ENCODE measurements around the gene LRFN4.

The LRFN4 gene

DNA sequence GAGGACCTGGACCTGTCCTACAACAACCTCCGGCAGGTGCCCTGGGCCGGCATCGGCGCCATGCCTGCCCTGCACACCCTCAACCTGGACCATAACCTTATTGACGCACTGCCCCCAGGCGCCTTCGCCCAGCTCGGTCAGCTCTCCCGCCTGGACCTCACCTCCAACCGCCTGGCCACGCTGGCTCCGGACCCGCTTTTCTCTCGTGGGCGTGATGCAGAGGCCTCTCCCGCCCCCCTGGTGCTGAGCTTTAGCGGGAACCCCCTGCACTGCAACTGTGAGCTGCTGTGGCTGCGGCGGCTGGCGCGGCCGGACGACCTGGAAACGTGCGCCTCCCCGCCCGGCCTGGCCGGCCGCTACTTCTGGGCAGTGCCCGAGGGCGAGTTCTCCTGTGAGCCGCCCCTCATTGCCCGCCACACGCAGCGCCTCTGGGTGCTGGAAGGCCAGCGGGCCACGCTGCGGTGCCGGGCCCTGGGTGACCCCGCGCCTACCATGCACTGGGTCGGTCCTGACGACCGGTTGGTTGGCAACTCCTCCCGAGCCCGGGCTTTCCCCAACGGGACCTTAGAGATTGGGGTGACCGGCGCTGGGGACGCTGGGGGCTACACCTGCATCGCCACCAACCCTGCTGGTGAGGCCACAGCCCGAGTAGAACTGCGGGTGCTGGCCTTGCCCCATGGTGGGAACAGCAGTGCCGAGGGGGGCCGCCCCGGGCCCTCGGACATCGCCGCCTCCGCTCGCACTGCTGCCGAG lies 1.5 kb downstream of the LRFN4 start:
- no peak for DNase-seq (ENCODE audit: low read depth in 2 of 3, low spot score in 2 of 3)

DNA sequence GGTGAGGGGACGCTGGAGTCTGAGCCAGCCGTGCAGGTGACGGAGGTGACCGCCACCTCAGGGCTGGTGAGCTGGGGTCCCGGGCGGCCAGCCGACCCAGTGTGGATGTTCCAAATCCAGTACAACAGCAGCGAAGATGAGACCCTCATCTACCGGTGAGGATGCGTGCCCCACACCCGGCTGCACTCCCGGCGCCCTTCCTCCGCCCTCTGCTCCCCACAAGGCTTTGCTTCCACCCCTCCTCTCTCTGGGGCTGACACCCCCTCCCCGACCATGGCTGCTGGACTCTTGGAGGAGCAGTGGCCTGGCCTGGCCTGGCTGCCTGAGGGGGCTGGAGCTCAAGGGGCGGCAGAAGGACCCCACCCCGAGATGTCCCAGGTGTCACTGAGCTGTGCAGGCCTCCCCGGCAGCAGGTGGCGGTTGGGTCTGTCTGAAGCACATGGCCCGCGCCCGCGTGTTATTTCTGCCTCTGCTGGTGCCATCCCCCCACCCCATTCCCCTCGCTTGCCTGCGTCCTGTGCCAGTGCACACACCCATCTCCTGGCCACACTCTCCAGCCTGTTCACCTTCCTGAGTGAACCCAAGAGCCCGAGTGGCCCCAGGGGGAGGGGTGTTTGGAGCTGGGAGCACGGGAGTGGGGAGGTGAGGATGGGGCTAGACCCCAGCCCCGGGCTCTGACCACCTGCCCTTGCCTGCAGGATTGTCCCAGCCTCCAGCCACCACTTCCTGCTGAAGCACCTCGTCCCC lies 2.2 kb downstream of the LRFN4 start:
- DNase-seq (ENCODE audit: low read depth in 2 of 3, low spot score in 2 of 3): no peak

DNA sequence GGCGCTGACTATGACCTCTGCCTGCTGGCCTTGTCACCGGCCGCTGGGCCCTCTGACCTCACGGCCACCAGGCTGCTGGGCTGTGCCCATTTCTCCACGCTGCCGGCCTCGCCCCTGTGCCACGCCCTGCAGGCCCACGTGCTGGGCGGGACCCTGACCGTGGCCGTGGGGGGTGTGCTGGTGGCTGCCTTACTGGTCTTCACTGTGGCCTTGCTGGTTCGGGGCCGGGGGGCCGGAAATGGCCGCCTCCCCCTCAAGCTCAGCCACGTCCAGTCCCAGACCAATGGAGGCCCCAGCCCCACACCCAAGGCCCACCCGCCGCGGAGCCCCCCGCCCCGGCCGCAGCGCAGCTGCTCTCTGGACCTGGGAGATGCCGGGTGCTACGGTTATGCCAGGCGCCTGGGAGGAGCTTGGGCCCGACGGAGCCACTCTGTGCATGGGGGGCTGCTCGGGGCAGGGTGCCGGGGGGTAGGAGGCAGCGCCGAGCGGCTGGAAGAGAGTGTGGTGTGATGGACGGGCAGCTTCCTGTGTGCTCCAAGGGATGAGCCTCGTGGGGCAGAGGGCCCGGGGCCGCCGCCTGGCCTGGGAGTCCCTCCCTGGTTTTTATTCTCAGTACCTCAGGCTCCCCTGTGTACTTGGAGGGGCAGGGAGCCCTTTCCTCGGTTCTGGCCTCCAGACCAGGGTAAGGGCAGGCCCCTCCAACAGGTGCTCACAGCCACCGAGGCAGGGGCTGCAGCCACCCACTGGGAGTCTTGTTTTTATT lies 3.0 kb downstream of the LRFN4 start:
- no peak for DNase-seq (ENCODE audit: low read depth in 2 of 3, low spot score in 2 of 3)

DNA sequence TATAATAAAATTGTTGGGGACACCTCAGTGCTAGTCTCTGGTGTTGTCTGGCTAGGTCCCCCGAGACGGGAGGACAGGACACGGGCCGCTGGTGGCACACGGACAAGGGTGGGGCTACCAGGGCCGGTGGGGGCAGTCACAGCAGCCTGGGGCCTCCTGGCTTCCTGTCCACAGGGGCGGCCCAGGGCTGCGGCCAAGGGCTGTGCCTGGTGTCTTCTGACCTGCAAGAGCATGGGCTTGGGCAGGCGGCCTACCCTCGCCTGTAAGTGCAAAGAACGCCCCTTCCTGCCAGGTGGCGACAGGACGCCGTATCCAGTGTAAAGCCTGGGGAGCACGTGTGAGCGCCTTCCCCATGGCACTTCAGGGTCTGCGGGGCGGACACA lies 3.6 kb downstream of the LRFN4 start:
- DNase-seq (ENCODE audit: low read depth in 2 of 3, low spot score in 2 of 3): no peak

DNA sequence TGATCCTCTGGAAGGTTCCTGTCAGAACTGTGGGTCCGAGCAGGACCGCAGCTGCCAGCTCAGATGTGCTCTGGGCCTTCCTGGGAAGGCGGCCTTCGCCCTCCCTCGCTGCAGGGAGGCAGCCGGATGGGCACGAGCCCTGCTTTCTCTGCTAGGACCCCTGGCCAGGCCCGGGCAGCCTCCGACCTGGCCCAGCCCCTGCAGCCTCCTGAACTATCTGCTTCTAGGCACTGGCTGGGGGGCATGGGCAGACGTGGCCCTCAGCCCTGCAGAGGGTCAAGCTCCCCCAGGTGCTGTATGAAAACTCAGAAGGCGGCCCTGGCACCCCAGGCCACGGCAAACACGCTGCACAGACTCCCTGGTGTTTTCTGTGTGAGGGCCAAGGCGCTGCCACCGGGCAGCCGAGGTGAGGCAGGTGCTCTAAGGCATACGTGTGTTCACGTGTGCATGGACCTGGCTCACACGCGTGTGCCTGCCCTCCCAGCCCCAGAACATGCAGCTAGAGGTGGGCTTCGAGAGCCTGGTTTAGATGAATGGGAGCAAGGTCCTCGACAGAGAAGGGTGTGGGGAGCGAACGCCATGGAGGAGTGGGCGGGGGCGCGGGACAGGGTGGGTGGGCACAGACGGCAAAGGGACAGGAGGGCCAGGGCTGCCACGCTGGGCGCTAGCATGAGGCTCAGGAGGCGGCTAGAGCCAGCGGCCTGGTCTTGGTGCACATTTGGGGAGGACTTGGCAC lies 4.3 kb downstream of the LRFN4 start:
- DNase-seq (ENCODE audit: low read depth in 2 of 3, low spot score in 2 of 3): no peak

DNA sequence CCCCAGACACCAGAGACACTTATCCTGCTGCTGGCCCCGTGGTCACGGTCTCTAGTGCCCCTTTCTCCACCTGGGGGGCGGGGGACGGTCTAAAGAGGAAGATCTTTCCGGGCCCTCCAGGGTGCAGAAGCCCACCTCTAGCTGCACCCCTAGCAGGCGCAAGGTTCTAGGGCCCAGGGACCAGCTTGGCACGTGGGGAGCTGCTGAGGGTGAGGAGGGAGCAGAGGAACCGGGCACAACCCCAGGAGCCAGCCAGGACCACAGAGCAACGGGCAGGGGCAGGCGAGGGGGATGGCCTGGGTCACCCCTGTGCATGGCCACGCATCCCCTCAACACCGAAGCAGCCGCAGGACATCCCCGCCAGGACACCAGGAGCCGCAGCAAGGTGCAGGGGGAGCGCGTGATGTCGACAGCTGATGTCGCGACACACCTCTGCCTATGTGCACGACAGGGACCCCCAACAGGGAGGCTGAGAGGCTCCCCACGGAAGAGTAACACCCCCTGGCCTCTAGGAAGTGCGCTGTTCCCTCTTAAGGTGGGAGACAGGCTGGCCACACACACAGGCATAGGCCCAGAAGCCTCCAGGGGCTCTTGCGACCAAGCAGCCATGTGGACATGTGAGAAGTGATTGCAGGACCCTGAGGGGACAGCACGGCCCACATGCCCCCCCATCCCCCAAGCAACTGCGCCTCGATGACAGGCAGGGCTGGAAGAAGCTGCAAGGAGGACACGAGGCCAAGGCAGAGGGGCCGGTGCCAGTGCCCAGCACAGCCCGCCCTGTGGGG lies 5.1 kb downstream of the LRFN4 start:
- no peak for DNase-seq (ENCODE audit: low read depth in 2 of 3, low spot score in 2 of 3)

DNA sequence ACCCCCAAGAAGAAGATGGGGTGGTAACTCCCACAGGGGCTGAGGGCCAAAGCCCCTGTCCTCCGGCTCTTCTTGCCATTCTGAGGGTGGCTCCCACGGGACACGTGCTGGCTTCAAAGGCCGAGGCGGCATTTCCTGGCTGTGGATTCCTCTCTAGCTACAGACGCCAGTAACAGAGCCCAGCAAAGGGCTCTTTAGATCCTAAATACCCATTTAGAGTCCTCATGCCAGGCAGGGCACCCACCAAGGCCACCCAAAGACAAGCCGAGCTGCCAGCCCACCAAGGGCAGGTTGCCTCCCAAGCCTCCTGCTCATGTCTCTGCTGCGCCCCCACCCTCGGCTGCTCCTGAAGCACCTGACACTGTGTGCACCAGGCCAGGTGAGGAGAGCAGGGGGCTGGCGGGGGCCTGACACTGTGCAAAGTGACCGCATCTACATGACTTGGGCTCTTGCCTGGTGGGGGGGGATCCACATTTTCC lies 5.7 kb downstream of the LRFN4 start:
- DNase-seq (ENCODE audit: low read depth in 2 of 3, low spot score in 2 of 3): no peak

DNA sequence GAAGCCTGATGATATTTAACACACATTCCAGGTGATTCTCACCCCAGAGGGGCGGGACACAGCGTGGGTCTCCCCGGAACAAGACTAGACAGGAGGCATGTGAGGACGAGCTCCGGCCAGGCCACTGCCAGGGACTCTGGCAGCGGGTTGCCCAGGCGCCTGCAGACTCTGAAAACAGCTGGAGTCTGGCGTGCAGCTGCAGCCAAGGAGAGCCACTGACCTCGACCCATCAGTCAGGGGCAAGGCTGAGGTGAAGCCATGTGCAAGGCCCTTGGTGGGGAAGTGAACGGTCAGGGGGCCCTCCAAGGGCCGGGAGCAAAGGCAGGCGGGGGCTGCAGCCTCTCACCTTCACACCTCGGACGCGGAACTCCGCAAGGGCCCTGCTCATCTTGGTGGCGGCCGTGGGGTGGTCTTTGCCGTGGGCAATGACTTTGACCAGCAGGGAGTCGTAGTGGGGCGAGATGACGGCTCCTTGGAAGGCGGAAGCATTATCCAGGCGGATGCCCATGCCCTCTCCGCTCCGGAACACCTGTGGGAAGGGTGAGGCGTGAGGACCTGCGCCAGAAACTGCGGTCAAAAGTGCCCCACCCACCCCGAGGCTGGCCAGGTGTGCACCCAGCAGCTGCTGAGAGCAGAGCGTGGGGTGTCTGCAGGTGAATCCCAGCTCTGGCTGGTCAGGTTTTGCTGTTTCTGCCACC lies 6.7 kb downstream of the LRFN4 start:
- DNase-seq (ENCODE audit: low read depth in 2 of 3, low spot score in 2 of 3): no peak

DNA sequence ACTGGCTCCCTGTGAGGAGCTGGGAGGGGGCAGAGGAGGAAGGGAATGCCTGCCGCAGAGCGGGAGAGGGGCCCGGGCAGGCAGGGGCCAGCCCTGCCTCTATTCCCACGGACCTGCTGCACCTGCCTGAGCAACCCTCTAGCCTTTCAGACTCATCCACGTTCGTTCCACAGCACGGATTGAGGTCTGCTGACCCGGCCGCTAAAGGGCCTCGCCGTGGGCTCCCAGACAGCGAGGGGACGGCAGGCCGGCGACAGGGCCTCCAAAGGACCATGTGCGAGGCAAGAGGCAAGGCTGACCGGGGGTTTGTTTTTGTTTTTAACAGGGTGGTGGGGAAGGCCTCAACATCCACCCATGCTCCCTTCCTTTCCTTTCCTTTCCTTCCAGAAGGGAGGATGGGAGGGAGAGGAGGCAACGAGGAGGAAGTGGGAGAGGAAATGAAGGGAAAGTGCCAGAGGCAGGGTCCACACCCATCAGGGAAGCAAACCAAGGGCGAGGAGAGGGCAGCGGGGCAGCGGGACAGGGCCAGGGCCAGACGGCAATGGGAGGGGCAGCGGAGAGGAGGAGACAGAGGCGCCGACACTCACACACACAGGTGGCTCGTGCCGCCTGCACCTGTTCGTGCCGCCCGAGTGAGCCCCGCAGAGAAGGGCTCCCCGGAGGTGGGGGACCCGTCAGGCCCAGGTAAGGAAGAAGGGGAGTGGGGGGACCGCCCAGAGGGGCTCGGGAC lies 7.5 kb downstream of the LRFN4 start:
- DNase-seq (ENCODE audit: low read depth in 2 of 3, low spot score in 2 of 3): no peak

DNA sequence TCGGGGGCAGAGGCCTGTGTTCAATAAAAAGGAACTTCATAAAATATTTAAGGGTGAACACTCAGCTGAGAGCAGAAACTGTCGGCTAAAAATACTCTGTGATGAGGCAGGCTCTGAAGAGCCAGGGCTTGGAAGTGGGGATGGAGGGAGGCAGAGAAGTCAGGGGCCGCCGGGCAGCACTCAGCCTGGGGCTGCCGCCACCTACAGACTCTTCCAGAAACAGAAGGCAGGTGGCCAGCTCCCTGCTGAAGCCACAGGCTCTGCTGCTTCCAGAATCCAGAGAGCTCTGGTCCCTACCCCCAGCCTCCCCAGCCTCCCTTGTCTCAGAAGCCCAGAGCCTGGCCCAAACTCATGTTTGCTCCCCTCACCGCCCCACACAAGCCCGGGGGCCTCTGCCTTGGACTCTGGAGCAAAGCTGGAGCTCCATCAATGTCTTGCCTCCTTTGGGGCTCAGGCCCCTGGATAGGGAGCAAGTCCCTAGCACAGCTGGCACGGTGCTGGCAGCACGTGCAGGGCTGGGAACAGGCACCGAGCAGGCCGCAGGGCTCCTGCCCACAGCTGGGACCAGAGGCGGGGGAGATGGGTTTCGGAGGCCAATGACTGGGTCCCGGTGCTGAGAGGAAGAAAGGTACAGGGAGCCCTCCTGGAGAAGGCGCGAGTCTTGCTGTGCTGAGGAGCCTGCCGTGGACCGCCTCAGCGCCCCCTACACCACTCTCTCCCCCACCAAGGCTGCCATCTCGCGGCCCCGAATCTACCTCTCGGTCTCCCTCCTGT lies 8.2 kb downstream of the LRFN4 start:
- no peak for DNase-seq (ENCODE audit: low read depth in 2 of 3, low spot score in 2 of 3)

DNA sequence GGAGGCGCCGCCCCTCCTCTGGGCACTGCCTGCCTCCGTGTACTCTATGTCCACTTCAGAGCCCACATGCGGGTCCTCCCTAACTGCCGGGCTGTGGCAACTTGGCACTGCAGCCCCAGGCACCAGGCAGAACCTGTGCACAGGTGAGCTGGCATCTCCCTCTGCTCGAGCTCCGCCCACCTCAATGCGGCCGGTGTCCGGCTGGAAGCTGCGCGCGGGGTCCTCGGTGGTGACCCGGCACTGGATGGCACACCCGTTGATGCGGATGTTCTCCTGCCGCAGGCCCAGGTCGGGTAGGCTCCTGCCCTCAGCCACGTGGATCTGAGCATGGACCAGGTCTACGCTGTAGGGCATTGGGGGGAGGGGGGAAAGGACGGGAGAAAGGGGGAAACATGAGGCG lies 9.1 kb downstream of the LRFN4 start:
- no peak for DNase-seq (ENCODE audit: low read depth in 2 of 3, low spot score in 2 of 3)

DNA sequence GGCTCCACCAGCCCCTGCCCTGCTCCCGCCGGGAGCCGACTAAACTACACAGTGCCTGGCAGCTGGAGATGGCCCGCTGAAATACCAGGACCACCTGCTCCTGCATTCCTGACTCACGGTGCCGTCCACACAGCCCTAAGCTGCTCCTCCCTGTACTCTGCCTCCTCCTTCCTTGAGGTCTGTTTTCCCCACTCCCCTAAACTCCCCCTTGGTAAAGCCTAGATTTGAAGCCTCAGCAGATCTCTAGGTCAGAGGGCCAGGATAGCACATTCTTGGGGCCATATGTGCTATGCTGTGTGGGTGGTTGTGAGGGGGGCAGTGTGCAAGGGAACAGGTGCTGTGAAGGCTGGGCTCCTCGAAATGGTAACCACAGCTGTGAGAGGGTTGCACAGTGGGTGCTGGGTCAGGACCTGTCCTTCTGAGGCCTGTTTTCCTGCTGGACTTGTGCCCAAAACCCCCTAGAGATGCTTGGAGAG lies 9.7 kb downstream of the LRFN4 start:
- DNase-seq (ENCODE audit: low read depth in 2 of 3, low spot score in 2 of 3): no peak

DNA sequence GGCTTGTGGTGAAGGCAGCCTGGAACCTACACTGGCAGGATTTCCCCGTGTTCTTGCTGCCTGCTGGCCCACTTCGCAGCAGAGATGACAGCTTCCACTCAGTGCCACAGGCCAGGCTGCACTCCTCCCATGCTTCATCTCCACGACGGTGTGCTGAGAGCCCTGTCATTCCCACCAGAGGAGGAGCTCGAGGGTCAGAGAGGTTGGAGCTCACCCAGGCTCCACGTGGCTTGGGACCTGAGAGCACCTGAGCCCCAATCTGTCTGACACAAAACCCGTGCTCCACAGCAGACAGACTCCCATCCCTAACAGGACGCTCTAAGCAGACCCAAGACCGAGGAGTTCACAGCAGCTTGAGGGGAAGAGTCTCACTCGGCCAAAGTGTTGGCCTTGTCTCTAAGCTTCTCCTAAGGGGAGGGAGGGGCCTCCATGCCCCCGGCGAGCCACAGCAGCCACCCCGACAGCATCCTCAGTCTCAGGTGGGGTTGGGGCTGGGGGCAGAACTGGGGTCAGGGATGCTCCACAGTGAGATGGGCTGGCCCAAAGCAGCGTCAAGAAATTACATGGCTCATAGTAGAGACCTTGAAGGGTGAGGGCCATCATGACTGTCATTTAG lies 10.7 kb downstream of the LRFN4 start:
- DNase-seq (ENCODE audit: low read depth in 2 of 3, low spot score in 2 of 3): no peak

DNA sequence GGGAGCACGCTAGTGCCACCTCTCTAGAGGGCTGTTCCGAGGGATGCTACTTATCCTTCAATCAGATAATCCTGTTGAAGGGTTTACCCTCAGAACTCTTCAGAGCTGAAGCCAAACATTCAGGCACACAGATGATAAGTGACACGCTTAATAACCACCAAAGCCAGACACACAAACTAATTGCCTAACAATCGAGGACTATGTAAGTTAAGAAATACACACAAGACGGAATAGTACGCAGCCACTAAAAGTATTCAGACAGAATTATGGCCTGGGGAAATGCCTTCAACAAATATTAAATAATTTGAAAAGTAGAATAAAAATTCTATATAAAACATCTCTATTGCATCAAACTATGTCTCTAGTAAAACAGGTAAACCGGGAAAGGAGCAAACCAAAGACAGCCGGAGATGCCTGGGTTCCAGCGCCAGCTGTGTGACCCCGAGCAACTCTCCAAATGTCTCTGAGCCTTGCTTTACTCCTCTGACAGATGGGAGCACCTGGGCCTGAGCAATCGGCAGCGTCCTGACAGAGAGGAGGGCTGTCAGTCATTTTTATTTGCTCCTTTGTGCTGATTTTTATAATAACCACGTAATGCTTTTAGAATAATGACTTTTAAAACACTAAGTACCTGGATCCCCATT lies 11.3 kb downstream of the LRFN4 start:
- DNase-seq (ENCODE audit: low read depth in 2 of 3, low spot score in 2 of 3): no peak

DNA sequence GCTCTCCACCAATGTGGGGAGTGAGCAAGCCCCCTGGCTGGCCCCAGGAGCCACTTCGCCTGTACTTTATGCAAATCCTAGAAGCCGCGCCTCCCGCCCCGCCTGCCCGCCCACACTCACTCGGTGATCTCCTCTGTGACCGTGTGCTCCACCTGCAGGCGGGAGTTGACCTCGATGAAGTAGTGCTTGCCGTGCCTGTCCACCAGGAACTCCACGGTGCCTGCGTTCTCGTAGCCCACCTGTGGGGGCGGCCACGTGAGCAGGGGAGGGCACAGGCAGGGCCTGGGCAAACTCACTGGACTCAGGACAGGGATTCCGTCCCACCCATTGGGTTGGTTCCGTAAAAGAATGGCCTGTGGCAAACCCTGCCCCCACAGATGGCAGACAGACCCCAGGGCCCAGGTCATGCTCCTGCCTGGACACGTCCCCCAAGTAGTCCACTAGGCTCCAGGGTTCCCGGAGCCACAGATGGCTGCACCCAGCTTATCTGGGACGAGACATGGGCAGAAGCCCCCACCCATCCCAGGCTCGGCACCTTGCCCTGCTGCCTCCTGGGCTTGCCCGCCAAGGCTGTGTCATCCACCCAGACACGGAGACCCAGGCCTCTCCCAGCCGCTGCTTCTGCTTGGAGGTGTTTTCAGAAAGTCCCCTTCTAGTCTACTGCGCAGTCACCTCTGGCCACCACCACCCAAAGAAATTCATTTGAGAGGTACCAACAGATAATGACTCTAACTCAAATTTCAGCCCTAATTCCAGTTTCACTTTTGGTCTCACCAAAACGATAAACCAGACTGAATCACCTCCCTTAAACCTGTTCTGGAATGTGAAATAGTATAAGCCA lies 12.1 kb downstream of the LRFN4 start:
- DNase-seq (ENCODE audit: low read depth in 2 of 3, low spot score in 2 of 3): peak; percentile 50 to 55 (median 51)

DNA sequence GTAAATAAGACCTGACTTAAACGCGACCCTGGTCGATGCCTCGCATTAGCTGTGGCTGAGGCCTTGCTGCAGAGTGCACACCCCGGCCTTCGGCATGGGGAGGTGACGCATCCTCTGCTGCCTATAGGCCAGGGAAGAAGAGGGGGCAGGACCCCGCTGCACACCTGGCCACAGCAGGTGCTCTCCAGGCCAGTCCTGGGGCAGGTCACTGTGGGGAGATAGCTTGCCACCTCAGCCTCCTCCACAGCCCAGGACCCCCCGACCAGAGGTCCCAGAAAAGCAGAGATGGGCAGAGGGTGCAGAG lies 12.7 kb downstream of the LRFN4 start:
- no peak for DNase-seq (ENCODE audit: low read depth in 2 of 3, low spot score in 2 of 3)

DNA sequence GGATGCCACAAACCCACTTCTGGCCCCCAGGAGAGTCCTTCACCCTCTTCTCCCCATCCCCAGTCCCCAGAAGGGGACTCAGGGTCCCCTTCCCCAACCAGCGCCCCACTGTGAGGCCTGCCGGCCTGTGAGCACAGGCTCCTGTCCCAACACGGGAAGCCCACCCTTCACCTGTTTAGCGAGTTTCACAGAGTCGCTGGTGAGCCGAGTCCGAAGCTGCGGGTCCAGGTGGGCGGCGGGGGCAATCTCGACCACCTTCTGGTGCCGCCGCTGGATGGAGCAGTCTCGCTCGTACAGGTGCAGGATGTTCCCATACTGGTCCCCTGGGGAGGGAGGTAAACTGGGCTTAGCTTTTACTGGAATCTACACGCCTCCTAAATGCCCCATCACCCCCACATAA lies 13.3 kb downstream of the LRFN4 start:
- no peak for DNase-seq (ENCODE audit: low read depth in 2 of 3, low spot score in 2 of 3)

Measured in activated CD8-positive, alpha-beta memory T cell treated with anti-CD3 and anti-CD28 coated beads for 48 hours (primary cell).